Tibial nerve (tissue), 4 donors: Measurements from ENCODE around the gene WNT9B.

Experiments used
- CTCF ChIP-seq, 5 experiments: fragments of 200-600 bp in 3 of 5; fragments of 450-650 bp in 2 of 5; sonication (generic) in 3 of 5; IDR thresholded peaks; one replicate each; pipeline ENCODE4 v1.5.1; 2016 to 2019; ENCODE audit warnings: antibody characterized with exemption in 5 of 5, mild to moderate bottlenecking in 3 of 5, moderate library complexity in 2 of 5
- EP300 ChIP-seq, 2 donors: sonication (generic); formaldehyde crosslinking; IDR thresholded peaks; one replicate each; pipeline ENCODE4 v1.6.1; 2017; ENCODE audit warnings: antibody characterized with exemption in 2 of 2, mild to moderate bottlenecking in 1 of 2
- POLR2A ChIP-seq, 2 donors: fragments of 450-650 bp; IDR thresholded peaks; one replicate each; pipeline ENCODE4 v1.6.1; 2017; ENCODE audit warnings: antibody characterized with exemption in 2 of 2, mild to moderate bottlenecking in 2 of 2, moderate library complexity in 2 of 2

GRCh38 chr17:46898364-46898763 is 47.0 kb downstream of the WNT9B start:
- TF ChIP-seq CTCF (IDR thresholded peaks at IDR 0.05) (no peak), EP300 (IDR thresholded peaks at IDR 0.05) (no peak), POLR2A (IDR thresholded peaks at IDR 0.05) (no peak)
